Kidney (tissue), 14 donors: ENCODE results near the gene RIMBP2. TPM values are rescaled to one million over a fixed set of nuclear protein-coding genes. Genes with fewer than 3 reads are reported as not detected.
A peak's percentile ranks its signal among the peaks of the same experiment; 100 is the strongest.

Experiments used
- DNase-seq, 5 donors: peaks; one replicate each; pipeline ENCODE4 v3.0.0-alpha.2; 2013 to 2020
- FAIRE-seq: peaks from 2 replicates; lab custom pipeline; 2012; peaks lifted over from hg19 to GRCh38; lab: Jason Lieb, UNC
- H3K27ac ChIP-seq, 2 donors: one replicate each; pipeline ENCODE4 v1.7.0; 2013; ENCODE audit warnings: low read depth in 2 of 2, low read length in 2 of 2, inconsistent platforms in 1 of 2
- H3K27me3 ChIP-seq: one replicate; pipeline ENCODE4 v1.7.1; 2013; ENCODE audit warnings: low read length, inconsistent platforms; ENCODE audit not compliant: control insufficient read depth, insufficient read depth
- H3K36me3 ChIP-seq, 3 donors: one replicate each; pipeline versions ENCODE4 v1.7.0 to v1.7.1; 2013; ENCODE audit warnings: low read length in 3 of 3, control low read depth in 1 of 3, inconsistent platforms in 1 of 3; ENCODE audit not compliant: insufficient read depth in 3 of 3, control insufficient read depth in 2 of 3
- H3K4me1 ChIP-seq, 3 donors: one replicate each; pipeline versions ENCODE4 v1.7.0 to v1.7.1; 2013; ENCODE audit warnings: low read length in 3 of 3, inconsistent platforms in 1 of 3, low read depth in 1 of 3; ENCODE audit not compliant: control insufficient read depth in 2 of 3, insufficient read depth in 2 of 3
- H3K4me3 ChIP-seq, 3 donors: one replicate each; pipeline versions ENCODE4 v1.7.0 to v1.8.1; 2013; ENCODE audit warnings: low read length in 3 of 3, control low read depth in 1 of 3, inconsistent platforms in 1 of 3
- H3K9ac ChIP-seq, 3 donors: one replicate each; pipeline versions ENCODE4 v1.7.0 to v1.7.1; 2013; ENCODE audit warnings: low read length in 3 of 3, control low read depth in 1 of 3, inconsistent platforms in 1 of 3
- H3K9me3 ChIP-seq, 3 donors: one replicate each; pipeline versions ENCODE4 v1.7.0 to v1.7.1; 2013; ENCODE audit warnings: low read length in 3 of 3, control low read depth in 1 of 3, inconsistent platforms in 1 of 3; ENCODE audit not compliant: control insufficient read depth in 2 of 3, insufficient read depth in 1 of 3
- CTCF ChIP-seq: IDR thresholded peaks from 3 replicates; pipeline ENCODE4 v1.5.1; 2012; ENCODE audit warnings: mild to moderate bottlenecking, moderate library complexity, borderline replicate concordance; ENCODE audit not compliant: insufficient read depth; ENCODE audit errors: extremely low read depth
- intact Hi-C: fragments of 100-400 bp; cut with DNase I; formaldehyde crosslinking; loops from one replicate; pipeline ENCODE4 v1.11.1; 2022
- polyA plus RNA-seq: library from polyadenylated mRNA; stranded (reverse); fragments of 350-450 nt; fragmentation: Illumina TruSeq; extraction: RNeasy Lipid Tissue Mini Kit (QIAGEN cat#74804); gene quantifications from one replicate; pipeline ENCODE4 v1.2.3, GENCODE V29; 2014; ENCODE audit warnings: low read depth, low replicate concordance; ENCODE audit not compliant: insufficient read depth
- total RNA-seq: library from RNA; stranded (reverse); fragmentation: NEBNext Ultra II Directional; extraction: Animal tissue kit (Norgen Biotek cat#: 25700); gene quantifications from one replicate; pipeline ENCODE4 v1.2.1, GENCODE V29; 2021
- donor health status: control.
- donor health status: control.
- donor health status: control.
- donor health status: control.
- donor health status: control.
- donor health status: DM: yes; HTN: yes; CAD: no.
- donor health status: Normal renal cell carcinoma (clear cell type).

RIMBP2 gene
- total and polyA plus RNA-seq, 2 donors from 2014 or later, result 2.8 to 51.7 TPM

GRCh38 chr12:130640901-130641300 lies 75.2 kb downstream of the RIMBP2 start:
- no peak for DNase-seq

GRCh38 chr12:130640496-130640895 lies 75.6 kb downstream of the RIMBP2 start:
- H3K9me3 ChIP-seq, result no peaks in the 10 kb centered on the region
- TF ChIP-seq CTCF, result no peak
- FAIRE-seq, result no peak

More at GRCh38 chr12:130640901-130641300, 75.2 kb downstream of the RIMBP2 start:
- no peak overlapping the region for H3K27ac ChIP-seq
- H3K27me3 ChIP-seq, result no peaks in the 10 kb centered on the region
- H3K4me1 ChIP-seq, result no peaks in the 10 kb centered on the region
- no peaks in the 10 kb centered on the region for H3K9me3 ChIP-seq
- H3K4me3 ChIP-seq, result no peak overlapping the region
- intact Hi-C loops, result no loop called here
- no peak for TF ChIP-seq CTCF
- no peak overlapping the region for H3K9ac ChIP-seq
- H3K36me3 ChIP-seq, result no peaks in the 10 kb centered on the region
- FAIRE-seq, result no peak

GRCh38 chr12:130639476-130640424 lies 76.3 kb downstream of the RIMBP2 start:
- no peaks in the 10 kb centered on the region for H3K36me3 ChIP-seq
- peak in 3 of 5 donors; percentile 51 to 77 (median 75) for DNase-seq
- no peaks in the 10 kb centered on the region for H3K9me3 ChIP-seq
- no peak overlapping the region for H3K27ac ChIP-seq
- no peak for TF ChIP-seq CTCF
- no peak overlapping the region for H3K9ac ChIP-seq
- H3K4me1 ChIP-seq, result no peaks in the 10 kb centered on the region
- intact Hi-C loops, result no loop called here
- no peak for FAIRE-seq
- H3K4me3 ChIP-seq, result no peak overlapping the region
- no peaks in the 10 kb centered on the region for H3K27me3 ChIP-seq

More at GRCh38 chr12:130640496-130640895, 75.6 kb downstream of the RIMBP2 start:
- Histone ChIP-seq H3K4me3 (no peak overlapping the region), H3K4me1 (no peaks in the 10 kb centered on the region), H3K27me3 (no peaks in the 10 kb centered on the region), H3K27ac (no peak overlapping the region), H3K9ac (no peak overlapping the region), H3K36me3 (no peaks in the 10 kb centered on the region)
- intact Hi-C loops, result no loop called here
- no peak for DNase-seq
